PC-9 (cell line): Measurements from ENCODE around the gene TBC1D8B. TPM values are rescaled to one million over a fixed set of nuclear protein-coding genes. Genes with fewer than 3 reads are reported as not detected.

Experiments
- BruUV-seq: library from RNA; stranded (reverse); fragments of 400-500 nt; replicated peaks from 2 replicates; lab custom pipeline; 2021; lab: Mats Ljungman, UMichigan
- CTCF ChIA-PET: fragments of 300-600 bp; sonication (Branson Sonifier 250); formaldehyde crosslinking; loops from one replicate; lab custom pipeline; 2022; ENCODE audit warnings: antibody characterized with exemption; lab: Charles Lee
- POLR2A ChIA-PET: fragments of 300-600 bp; sonication (Branson Sonifier 250); formaldehyde crosslinking; loops from one replicate; lab custom pipeline; 2022; ENCODE audit warnings: antibody characterized with exemption; ENCODE audit not compliant: unreplicated experiment; lab: Charles Lee
- DNase-seq, 2 experiments: peaks; one replicate each; pipeline versions ENCODE4 v3.0.0 to v3.0.0-alpha.2; 2015 to 2022; ENCODE audit warnings: mixed read lengths in 1 of 2
- H2AFZ ChIP-seq: fragments of 200-600 bp; sonication (generic); 2 replicates; pipeline ENCODE4 v1.8.1; 2017; ENCODE audit warnings: antibody characterized with exemption
- H3F3A ChIP-seq: fragments of 200-600 bp; sonication (generic); 2 replicates; pipeline ENCODE4 v1.8.1; 2017; ENCODE audit warnings: antibody characterized with exemption, mild to moderate bottlenecking, low read depth; ENCODE audit not compliant: insufficient read depth
- H3K27ac ChIP-seq: fragments of 200-600 bp; sonication (generic); 2 replicates; pipeline ENCODE4 v1.6.1; 2016; ENCODE audit warnings: mixed run types
- H3K27me3 ChIP-seq: fragments of 200-600 bp; sonication (generic); 2 replicates; pipeline ENCODE4 v1.6.1; 2016; ENCODE audit warnings: low read depth, mixed run types; ENCODE audit not compliant: insufficient read depth
- H3K36me3 ChIP-seq: fragments of 200-600 bp; sonication (generic); 2 replicates; pipeline ENCODE4 v1.6.1; 2016; ENCODE audit warnings: low read depth, mixed run types
- H3K4me1 ChIP-seq: fragments of 200-600 bp; sonication (generic); replicated peaks from 2 replicates; pipeline ENCODE4 v1.6.1; 2016; ENCODE audit warnings: mixed run types; ENCODE audit not compliant: insufficient read depth
- H3K4me2 ChIP-seq: fragments of 200-600 bp; sonication (generic); 2 replicates; pipeline ENCODE4 v1.6.1; 2017; ENCODE audit warnings: mixed run types
- H3K4me3 ChIP-seq: fragments of 200-600 bp; sonication (generic); 2 replicates; pipeline ENCODE4 v1.6.1; 2016; ENCODE audit warnings: mixed run types
- H3K79me2 ChIP-seq: fragments of 200-600 bp; sonication (generic); 2 replicates; pipeline ENCODE4 v1.6.1; 2017; ENCODE audit warnings: low read depth, mixed run types
- H3K9me2 ChIP-seq: fragments of 200-600 bp; sonication (generic); 2 replicates; pipeline ENCODE4 v1.8.1; 2017; ENCODE audit warnings: mild to moderate bottlenecking; ENCODE audit not compliant: insufficient read depth
- H3K9me3 ChIP-seq: fragments of 200-600 bp; sonication (generic); 2 replicates; pipeline ENCODE4 v1.8.1; 2016; ENCODE audit warnings: low read depth; ENCODE audit not compliant: insufficient read depth
- H4K20me1 ChIP-seq: fragments of 200-600 bp; sonication (generic); 2 replicates; pipeline ENCODE4 v1.8.1; 2017; ENCODE audit not compliant: insufficient read depth
- EZH2 ChIP-seq: fragments of 200-600 bp; sonication (generic); IDR thresholded peaks from 2 replicates; pipeline ENCODE4 v1.8.0; 2017; ENCODE audit warnings: antibody characterized with exemption, low read depth
- intact Hi-C: fragments of 100-400 bp; cut with micrococcal nuclease; formaldehyde crosslinking; loops from one replicate; pipeline ENCODE4 v1.10.0; 2022; ENCODE audit not compliant: unreplicated experiment
- total RNA-seq: library from RNA; stranded (reverse); gene quantifications from 2 replicates; pipeline ENCODE4 v1.2.3, GENCODE V29; 2021
- TF ChIP-seq, protein P1 (sequence below): fragments of 200-600 bp; sonication (generic); conservative IDR thresholded peaks from 2 replicates; pipeline ENCODE4 v1.6.1; 2017; ENCODE audit warnings: mixed run types, antibody characterized with exemption, mild to moderate bottlenecking, moderate library complexity

Gene TBC1D8B
- total RNA-seq, 1 experiment from 2014 or later = 5.3 TPM

DNA sequence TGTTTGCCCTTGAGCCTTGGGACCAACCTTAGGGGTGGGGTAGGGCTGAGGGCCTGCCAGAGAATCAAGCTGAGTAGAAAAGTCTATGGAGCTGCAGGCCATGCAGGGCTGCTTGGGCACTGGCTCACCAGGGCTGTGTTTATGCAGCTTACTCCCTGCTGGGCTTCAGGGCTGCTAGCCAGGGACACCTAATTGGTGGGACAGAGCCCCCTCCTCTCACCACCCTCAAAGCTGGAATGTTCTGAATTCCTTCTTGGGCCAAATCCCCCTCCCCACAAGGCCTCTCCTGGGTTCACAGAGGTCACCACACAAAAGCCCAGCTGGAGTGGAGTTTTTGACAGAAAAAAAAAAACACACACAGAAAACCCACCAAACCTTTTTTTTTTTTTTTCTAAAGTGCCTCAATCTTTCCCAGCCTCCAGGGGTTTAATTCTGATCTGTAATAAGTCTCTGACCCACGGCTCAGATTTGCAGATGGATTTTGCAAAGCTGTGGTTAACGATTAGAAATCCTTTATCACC lies 117.5 kb downstream of the TBC1D8B start, which contains the start of gene CLDN2:
Gene CLDN2, plus strand, starts transcription at position 471 of the 521 bp plus-strand sequence. CDS start 7,827 bp downstream, outside the sequence.
- intact Hi-C loops = no loop called here
- Histone ChIP-seq H3K27ac (no peak within 1 kb of the TSS), H2AFZ (no peak within 1 kb of the TSS), H3K36me3 (no peaks in the 10 kb centered on the region), H3K4me1 (peaks cover 25% of the 10 kb centered on the region), H3K4me2 (no peak within 1 kb of the TSS), H3K79me2 (no peaks in the 10 kb centered on the region), H3F3A (peaks cover 6% of the 10 kb centered on the region; the same call in 1 of the 2 replicates), H3K27me3 (no peaks in the 10 kb centered on the region), H4K20me1 (no peaks in the 10 kb centered on the region), H3K9me3 (no peaks in the 10 kb centered on the region), H3K9me2 (no peaks in the 10 kb centered on the region), H3K4me3 (no peak within 1 kb of the TSS)
- no TSS peak for BruUV-seq
- POLR2A ChIA-PET = no interaction called here
- TF ChIP-seq, protein P1, sequence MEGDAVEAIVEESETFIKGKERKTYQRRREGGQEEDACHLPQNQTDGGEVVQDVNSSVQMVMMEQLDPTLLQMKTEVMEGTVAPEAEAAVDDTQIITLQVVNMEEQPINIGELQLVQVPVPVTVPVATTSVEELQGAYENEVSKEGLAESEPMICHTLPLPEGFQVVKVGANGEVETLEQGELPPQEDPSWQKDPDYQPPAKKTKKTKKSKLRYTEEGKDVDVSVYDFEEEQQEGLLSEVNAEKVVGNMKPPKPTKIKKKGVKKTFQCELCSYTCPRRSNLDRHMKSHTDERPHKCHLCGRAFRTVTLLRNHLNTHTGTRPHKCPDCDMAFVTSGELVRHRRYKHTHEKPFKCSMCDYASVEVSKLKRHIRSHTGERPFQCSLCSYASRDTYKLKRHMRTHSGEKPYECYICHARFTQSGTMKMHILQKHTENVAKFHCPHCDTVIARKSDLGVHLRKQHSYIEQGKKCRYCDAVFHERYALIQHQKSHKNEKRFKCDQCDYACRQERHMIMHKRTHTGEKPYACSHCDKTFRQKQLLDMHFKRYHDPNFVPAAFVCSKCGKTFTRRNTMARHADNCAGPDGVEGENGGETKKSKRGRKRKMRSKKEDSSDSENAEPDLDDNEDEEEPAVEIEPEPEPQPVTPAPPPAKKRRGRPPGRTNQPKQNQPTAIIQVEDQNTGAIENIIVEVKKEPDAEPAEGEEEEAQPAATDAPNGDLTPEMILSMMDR = no peak
- no peak for TF ChIP-seq EZH2
- CTCF ChIA-PET = no interaction called here
- DNase-seq = no peak

- no peak overlapping the region for H3K4me3 ChIP-seq
- intact Hi-C loops = no loop called here
- CTCF ChIA-PET = no interaction called here
- peaks cover 6% of the 10 kb centered on the region; the same call in 1 of the 2 replicates for H3F3A ChIP-seq
- H3K4me2 ChIP-seq = no peak overlapping the region
- no peak for TF ChIP-seq EZH2
- TF ChIP-seq, protein P1 = no peak
- peaks cover 25% of the 10 kb centered on the region for H3K4me1 ChIP-seq
- H3K9me2 ChIP-seq = no peaks in the 10 kb centered on the region
- no peaks in the 10 kb centered on the region for H3K9me3 ChIP-seq
- no peaks in the 10 kb centered on the region for H4K20me1 ChIP-seq
- POLR2A ChIA-PET = no interaction called here
- H3K27me3 ChIP-seq = no peaks in the 10 kb centered on the region
- no peak for DNase-seq
- no TSS peak for BruUV-seq
- no peak overlapping the region for H3K27ac ChIP-seq
- H2AFZ ChIP-seq = no peak overlapping the region
- H3K36me3 ChIP-seq = no peaks in the 10 kb centered on the region
- H3K79me2 ChIP-seq = no peaks in the 10 kb centered on the region
Measured at GRCh38 chrX:106921637-106922036, 119.2 kb downstream of the TBC1D8B start.

Other genes starting within 250 kb of the TBC1D8B start
- gene RADX, start 190.7 kb upstream of the TBC1D8B start, total RNA-seq = 0.20 and 0.53 TPM in 2 replicates
- 0.17 TPM in 1 of 2 replicates, not detected in the other for gene RNF128, start 76.0 kb upstream of the TBC1D8B start, total RNA-seq
- not detected in 2 replicates for gene RIPPLY1, start 100.7 kb downstream of the TBC1D8B start, total RNA-seq
- gene CLDN2, start 117.7 kb downstream of the TBC1D8B start, total RNA-seq = not detected in 2 replicates
- 10.8 and 11.1 TPM in 2 replicates for gene MORC4, start 197.5 kb downstream of the TBC1D8B start, total RNA-seq